Activated CD4-positive, alpha-beta T cell treated with anti-CD3 and anti-CD28 coated beads for 24 hours (primary cell): Measurements from ENCODE around the gene TEKTIP1.
"Not testable (repeated sequence)": the region's sequence is repeated elsewhere in the genome, so short reads cannot be mapped to it uniquely, and the experiment has no call there.

Experiments
- DNase-seq, 2 donors: peaks; one replicate each; pipeline ENCODE4 v3.0.0-alpha.2; 2020; ENCODE audit warnings: low read depth in 2 of 2

Gene TEKTIP1

GRCh38 chr19:3523361-3524077, 15.5 kb upstream of the TEKTIP1 start:
- no peak for DNase-seq

GRCh38 chr19:3524078-3524842, 14.7 kb upstream of the TEKTIP1 start:
- no peak for DNase-seq

DNA sequence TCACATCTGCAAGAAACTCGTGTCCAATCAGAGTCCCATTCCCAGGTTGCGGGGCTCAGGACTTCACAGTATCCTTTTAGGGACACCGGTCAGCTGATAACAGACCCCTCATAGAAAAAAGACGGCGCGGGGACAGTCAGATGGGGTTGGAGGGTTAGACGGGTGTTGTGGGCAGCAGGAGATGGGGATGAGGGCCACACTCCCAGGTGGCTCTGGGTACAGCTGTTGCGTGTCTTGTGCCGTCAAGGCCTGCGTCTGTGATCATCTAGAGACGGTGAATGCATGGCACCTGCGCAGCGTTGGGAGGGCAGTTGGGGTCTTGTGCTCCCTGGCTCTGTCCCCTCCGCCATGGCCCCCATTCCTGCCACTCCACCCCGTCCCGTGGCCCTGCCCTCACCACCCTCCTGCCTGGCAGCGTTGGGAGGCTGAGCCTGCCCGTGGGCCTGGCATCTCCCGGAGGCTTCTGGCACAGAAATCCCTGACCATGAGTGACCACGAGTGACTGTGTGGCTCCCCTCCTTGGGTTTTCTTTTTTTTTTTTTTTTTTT, 14.0 kb upstream of the TEKTIP1 start:
- no peak for DNase-seq

- no peak for DNase-seq
Observed at GRCh38 chr19:3526507-3527237, 12.3 kb upstream of the TEKTIP1 start.

- DNase-seq: no peak
Observed at GRCh38 chr19:3527238-3527910, 11.6 kb upstream of the TEKTIP1 start.

DNA sequence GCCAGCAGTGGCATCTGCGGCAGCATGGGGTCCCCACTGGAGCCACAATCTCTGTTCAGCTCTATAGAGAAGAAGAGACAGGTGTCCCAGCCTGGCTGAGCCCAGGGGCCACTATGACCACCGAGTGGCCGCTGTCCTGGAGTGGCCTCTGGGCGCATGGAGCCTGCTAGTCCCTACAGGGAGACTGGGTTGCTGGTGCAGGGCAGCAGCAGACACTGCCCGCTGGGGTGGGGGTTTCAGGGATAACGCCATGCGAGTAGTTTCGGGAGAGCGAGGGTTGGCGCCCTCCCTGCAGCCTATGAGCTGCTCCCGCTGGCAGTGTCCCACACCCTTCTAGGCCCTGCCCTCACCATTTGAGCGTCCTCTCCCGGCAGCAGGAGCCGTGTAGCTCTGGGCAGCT, 10.9 kb upstream of the TEKTIP1 start:
- no peak for DNase-seq

- no peak for DNase-seq
Observed at GRCh38 chr19:3528539-3529211, 10.3 kb upstream of the TEKTIP1 start.

GRCh38 chr19:3529299-3529698, 9.7 kb upstream of the TEKTIP1 start:
- DNase-seq: not testable (repeated sequence)

DNA sequence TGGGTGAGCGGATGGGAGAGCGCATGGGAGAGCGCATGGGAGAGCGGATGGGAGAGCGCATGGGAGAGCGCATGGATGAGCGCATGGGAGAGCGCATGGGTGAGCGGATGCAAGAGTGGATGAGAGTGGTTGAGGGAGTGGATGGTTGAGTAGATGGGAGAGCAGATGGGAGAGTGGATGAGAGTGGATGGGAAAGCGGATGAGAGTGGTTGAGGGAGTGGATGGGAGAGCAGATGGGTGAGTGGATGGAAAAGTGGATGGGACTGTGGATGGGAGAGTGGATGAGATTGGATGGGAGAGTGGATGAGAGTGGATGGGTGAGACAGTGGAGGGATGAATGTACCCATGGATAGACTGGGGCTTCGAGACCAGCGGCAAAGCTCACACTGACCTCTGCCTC, 8.6 kb upstream of the TEKTIP1 start:
- no peak for DNase-seq

- no peak for DNase-seq
Observed at GRCh38 chr19:3531716-3532115, 7.3 kb upstream of the TEKTIP1 start.

- no peak for DNase-seq
Observed at GRCh38 chr19:3532154-3532786, 6.7 kb upstream of the TEKTIP1 start.

- DNase-seq: no peak
Observed at GRCh38 chr19:3533033-3533432, 5.9 kb upstream of the TEKTIP1 start.

DNA sequence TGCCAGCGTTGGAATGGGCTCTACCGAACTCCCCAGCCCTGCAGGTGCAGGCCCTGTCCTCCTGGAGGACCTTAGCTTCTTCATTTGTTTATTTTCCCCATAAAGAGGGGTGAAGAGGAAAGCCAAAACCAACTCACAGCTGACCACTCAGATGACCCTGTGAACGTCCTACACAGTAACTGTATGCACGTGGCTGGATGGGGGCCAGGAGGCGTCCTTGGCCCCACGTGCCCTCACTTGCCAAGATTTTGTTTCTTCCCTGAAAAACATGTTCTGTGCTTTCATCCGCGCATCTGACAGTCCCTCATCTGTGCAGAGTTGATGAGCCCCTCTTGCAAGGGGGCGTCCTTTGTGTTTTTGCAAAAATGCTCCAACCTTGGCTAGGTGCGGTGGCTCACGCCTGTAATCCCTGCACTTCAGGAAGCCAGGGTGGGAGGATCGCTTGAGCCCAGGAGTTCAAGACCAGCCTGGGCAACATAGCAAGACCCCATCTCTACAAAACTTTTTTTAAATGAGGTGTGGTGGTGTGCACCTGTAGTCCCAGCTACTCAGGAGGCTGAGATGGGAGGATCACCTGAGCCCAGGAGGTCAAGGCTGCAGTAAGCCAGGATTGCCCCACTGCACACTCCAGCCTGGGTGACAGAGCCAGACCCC, 5.3 kb upstream of the TEKTIP1 start:
- no peak for DNase-seq

- DNase-seq: no peak
Observed at GRCh38 chr19:3534375-3535234, 4.4 kb upstream of the TEKTIP1 start.

DNA sequence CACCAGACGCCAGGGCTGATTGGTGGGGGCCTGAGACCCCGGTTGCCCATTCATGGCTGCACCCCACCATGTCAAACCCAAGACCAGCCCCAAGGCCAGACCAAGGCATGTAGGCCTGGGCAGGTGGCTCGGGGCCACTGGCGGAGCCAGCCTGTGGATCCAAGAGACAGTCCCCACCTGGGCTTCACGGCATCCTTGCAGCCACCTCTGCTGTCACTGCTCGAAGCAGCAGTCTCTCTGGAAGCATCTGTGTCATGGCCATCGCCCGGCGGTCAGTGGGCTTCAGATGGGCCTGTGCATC, 3.8 kb upstream of the TEKTIP1 start:
- DNase-seq: no peak

DNA sequence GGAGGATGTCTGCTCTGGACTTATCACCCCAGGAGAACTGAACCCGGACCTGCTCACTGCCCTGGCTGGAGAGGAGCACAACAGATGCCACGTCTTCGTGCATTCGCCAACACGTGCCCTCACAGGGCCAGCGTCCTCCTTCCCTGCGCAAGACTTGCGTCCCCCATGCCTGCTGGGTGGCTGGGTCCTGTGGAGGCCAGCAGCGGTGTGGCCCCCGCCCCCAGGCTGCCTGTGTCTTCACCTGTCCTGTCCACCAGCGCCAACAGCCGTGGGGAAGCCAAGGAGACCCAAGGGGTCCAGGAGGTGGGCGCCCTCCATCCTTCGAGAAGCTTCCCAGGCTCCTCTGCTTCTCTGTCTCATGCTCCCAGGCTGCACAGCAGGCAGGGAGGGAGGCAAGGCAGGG, 3.4 kb upstream of the TEKTIP1 start:
- no peak for DNase-seq

- DNase-seq: no peak
Observed at GRCh38 chr19:3535981-3536380, 3.0 kb upstream of the TEKTIP1 start.

DNA sequence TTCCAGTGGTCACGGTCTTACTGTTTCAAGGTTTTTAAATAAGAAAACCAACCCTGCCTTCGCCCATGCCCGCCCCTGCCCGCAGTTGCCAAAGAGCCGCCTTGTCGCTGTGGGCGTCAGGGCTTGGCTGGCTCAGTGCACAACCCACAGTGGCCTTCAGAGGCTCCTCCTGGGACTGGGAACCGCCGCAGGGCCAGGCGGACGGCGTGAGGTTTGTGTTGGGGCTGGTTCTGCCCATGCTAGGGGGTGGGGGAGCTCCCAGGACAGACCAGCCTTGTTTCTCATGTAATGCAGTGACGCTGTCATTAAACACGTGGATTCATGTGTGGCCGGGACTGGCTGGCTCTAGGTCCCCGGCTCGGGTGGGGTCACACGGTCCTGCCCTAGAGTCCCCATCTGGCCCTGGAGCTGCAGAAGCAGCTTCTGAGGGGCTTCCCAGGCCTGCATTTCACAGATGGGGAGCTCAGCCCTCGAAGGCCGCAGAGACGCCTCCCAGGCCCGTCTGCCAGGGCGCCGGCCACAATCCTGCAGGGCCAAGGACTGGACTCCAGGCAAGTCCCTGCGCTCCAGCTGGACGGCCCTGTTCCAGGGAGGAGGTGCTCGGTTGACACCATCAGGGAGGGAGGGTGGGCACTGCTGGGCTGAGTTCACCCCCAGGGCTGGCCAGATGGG, 2.4 kb upstream of the TEKTIP1 start:
- no peak for DNase-seq

- no peak for DNase-seq
Observed at GRCh38 chr19:3537101-3537437, 1.9 kb upstream of the TEKTIP1 start.
